DND-41 (cell line): ENCODE data around the gene PDPK1.

Experiments
- ATAC-seq: fragments of 200-7000 bp; cut with Tn5 transposase; 3 replicates; pipeline ENCODE4 v1.9.1; 2021; ENCODE audit warnings: low read depth; ENCODE audit not compliant: insufficient read depth
- DNase-seq: peaks from one replicate; pipeline ENCODE4 v3.0.0-alpha.2; 2020
- H2AFZ ChIP-seq: 2 replicates; pipeline ENCODE4 v1.6.0; 2012; ENCODE audit warnings: low read depth, low read length
- H3K27ac ChIP-seq: 2 replicates; pipeline ENCODE4 v1.5.1; 2012; ENCODE audit warnings: low read length, inconsistent platforms
- H3K27me3 ChIP-seq: fragments of 200-600 bp; sonication (generic); 2 replicates; pipeline ENCODE4 v1.6.0; 2012; ENCODE audit warnings: low read length, mild to moderate bottlenecking, inconsistent platforms; ENCODE audit not compliant: insufficient read depth, poor library complexity
- H3K36me3 ChIP-seq: 2 replicates; pipeline ENCODE4 v1.5.1; 2012; ENCODE audit warnings: low read length, inconsistent platforms; ENCODE audit not compliant: insufficient read depth
- H3K4me1 ChIP-seq: 2 replicates; pipeline ENCODE4 v1.5.1; 2012; ENCODE audit warnings: mild to moderate bottlenecking, low read length; ENCODE audit not compliant: insufficient read depth
- H3K4me2 ChIP-seq: 2 replicates; pipeline ENCODE4 v1.6.0; 2012; ENCODE audit warnings: mild to moderate bottlenecking, moderate library complexity, low read length, inconsistent platforms; ENCODE audit not compliant: insufficient read depth
- H3K4me3 ChIP-seq, 2 experiments: fragments of 200-600 bp in 1 of 2; shearing (Covaris generic) in 1 of 2; 2 replicates each; pipeline ENCODE4 v1.5.1; 2012 to 2016; ENCODE audit warnings: inconsistent platforms in 2 of 2, low read length in 2 of 2, mild to moderate bottlenecking in 2 of 2, low read depth in 1 of 2, moderate library complexity in 1 of 2
- H3K79me2 ChIP-seq: 2 replicates; pipeline ENCODE4 v1.6.0; 2012; ENCODE audit warnings: low read length, inconsistent platforms; ENCODE audit not compliant: insufficient read depth
- H3K9ac ChIP-seq: 2 replicates; pipeline ENCODE4 v1.6.0; 2012; ENCODE audit warnings: low read depth, mild to moderate bottlenecking, inconsistent platforms, low read length, moderate library complexity
- H3K9me3 ChIP-seq: 2 replicates; pipeline ENCODE4 v1.5.1; 2012; ENCODE audit warnings: low read length, moderate library complexity, mild to moderate bottlenecking, inconsistent platforms; ENCODE audit not compliant: insufficient read depth, severe bottlenecking
- H4K20me1 ChIP-seq: 2 replicates; pipeline ENCODE4 v1.6.0; 2012; ENCODE audit warnings: low read length; ENCODE audit not compliant: insufficient read depth
- CTCF ChIP-seq: IDR thresholded peaks from 2 replicates; pipeline ENCODE4 v1.5.1; 2012; ENCODE audit warnings: borderline replicate concordance, low read length, moderate library complexity, mild to moderate bottlenecking; ENCODE audit not compliant: poor library complexity, severe bottlenecking; ENCODE audit errors: extremely low read depth
- EZH2 ChIP-seq: IDR thresholded peaks from 3 replicates; pipeline ENCODE4 v1.6.1; 2012; ENCODE audit warnings: borderline replicate concordance, low read depth, mild to moderate bottlenecking, moderate library complexity, low read length, inconsistent platforms; ENCODE audit not compliant: severe bottlenecking

The PDPK1 gene

GRCh38 chr16:2587891-2588565 lies 50.2 kb downstream of the PDPK1 start:
- Histone ChIP-seq H3K36me3 (peaks cover 63% of the 10 kb centered on the region), H3K27ac (no peak overlapping the region), H4K20me1 (peaks cover 14% of the 10 kb centered on the region), H3K9me3 (no peaks in the 10 kb centered on the region), H3K4me2 (no peak overlapping the region), H3K79me2 (peaks cover 11% of the 10 kb centered on the region; the same call in 1 of the 2 replicates), H2AFZ (no peak overlapping the region), H3K4me1 (no peaks in the 10 kb centered on the region), H3K4me3 (no peak overlapping the region), H3K9ac (no peak overlapping the region), H3K27me3 (no peaks in the 10 kb centered on the region)
- ATAC-seq (no peak), DNase-seq (no peak)
- TF ChIP-seq CTCF (no peak), EZH2 (no peak)

GRCh38 chr16:2591476-2592240 lies 53.8 kb downstream of the PDPK1 start:
- peaks cover 63% of the 10 kb centered on the region for H3K36me3 ChIP-seq
- H3K9ac ChIP-seq: no peak overlapping the region
- H3K27ac ChIP-seq: no peak overlapping the region
- H3K4me1 ChIP-seq: no peaks in the 10 kb centered on the region
- TF ChIP-seq CTCF (no peak), EZH2 (no peak)
- H3K9me3 ChIP-seq: no peaks in the 10 kb centered on the region
- no peak overlapping the region for H2AFZ ChIP-seq
- no peaks in the 10 kb centered on the region for H3K27me3 ChIP-seq
- peaks cover 21% of the 10 kb centered on the region; the same call in 1 of the 2 replicates for H3K79me2 ChIP-seq
- ATAC-seq (no peak), DNase-seq (no peak)
- no peak overlapping the region for H3K4me3 ChIP-seq
- no peak overlapping the region for H3K4me2 ChIP-seq
- peaks cover 7% of the 10 kb centered on the region; the same call in 1 of the 2 replicates for H4K20me1 ChIP-seq

- TF ChIP-seq EZH2: no peak
- TF ChIP-seq CTCF: no peak
- no peaks in the 10 kb centered on the region for H3K9me3 ChIP-seq
- DNase-seq: no peak
- no peak overlapping the region for H3K9ac ChIP-seq
- no peak overlapping the region for H2AFZ ChIP-seq
- H3K79me2 ChIP-seq: peaks cover 21% of the 10 kb centered on the region; the same call in 1 of the 2 replicates
- H3K4me2 ChIP-seq: no peak overlapping the region
- no peaks in the 10 kb centered on the region for H3K27me3 ChIP-seq
- no peak overlapping the region for H3K27ac ChIP-seq
- ATAC-seq: no peak
- peaks cover 7% of the 10 kb centered on the region; the same call in 1 of the 2 replicates for H4K20me1 ChIP-seq
- H3K4me1 ChIP-seq: no peaks in the 10 kb centered on the region
- no peak overlapping the region for H3K4me3 ChIP-seq
- H3K36me3 ChIP-seq: peaks cover 63% of the 10 kb centered on the region
Observed at GRCh38 chr16:2592786-2593185, 55.0 kb downstream of the PDPK1 start.
